ENCODE measurements around the gene CDPF1. TPM values are rescaled to one million over a fixed set of nuclear protein-coding genes. Genes with fewer than 3 reads are reported as not detected.

Gene CDPF1
- total and polyA plus RNA-seq, 2 donors (not counting 3 experiments of a cell fraction or from before 2014, with no cell fraction given): 9.7 to 9.9 TPM

GRCh38 chr22:46234969-46235368 is 15.1 kb downstream of the CDPF1 start:
- DNase-seq (ENCODE audit: low read depth, low spot score) (no peak), FAIRE-seq (no peak)
- no peaks in the 10 kb centered on the region for H3K9me3 ChIP-seq (replicated peaks; ENCODE audit: control insufficient read depth, insufficient read depth, low read length)
- no peaks in the 10 kb centered on the region for H3K27me3 ChIP-seq (ENCODE audit: control insufficient read depth in 2 of 2, insufficient read depth in 2 of 2, low read length in 2 of 2)
- CTCF ChIA-PET: no interaction called here
- POLR2A ChIA-PET: no interaction called here
- intact Hi-C loops (cut with micrococcal nuclease) (no loop called here), dilution Hi-C loops (cut with MboI; ENCODE audit: extremely low pct_ligation_motif_present, low sequenced_read_pairs) (no loop called here)
- no peak overlapping the region for H3K27ac ChIP-seq (ENCODE audit: insufficient read depth, low read depth, low read length)
- no peak overlapping the region for H3K9ac ChIP-seq (replicated peaks; ENCODE audit: extremely low read depth, insufficient read depth, low read length)
- no peaks in the 10 kb centered on the region for H4K20me1 ChIP-seq (replicated peaks; ENCODE audit: control insufficient read depth, extremely low read depth, insufficient read depth, low read length)
- no peak overlapping the region for H3K4me2 ChIP-seq (ENCODE audit: insufficient read depth, low read length)
- BruUV-seq (replicated peaks): no TSS peak
- TF ChIP-seq, protein P1, sequence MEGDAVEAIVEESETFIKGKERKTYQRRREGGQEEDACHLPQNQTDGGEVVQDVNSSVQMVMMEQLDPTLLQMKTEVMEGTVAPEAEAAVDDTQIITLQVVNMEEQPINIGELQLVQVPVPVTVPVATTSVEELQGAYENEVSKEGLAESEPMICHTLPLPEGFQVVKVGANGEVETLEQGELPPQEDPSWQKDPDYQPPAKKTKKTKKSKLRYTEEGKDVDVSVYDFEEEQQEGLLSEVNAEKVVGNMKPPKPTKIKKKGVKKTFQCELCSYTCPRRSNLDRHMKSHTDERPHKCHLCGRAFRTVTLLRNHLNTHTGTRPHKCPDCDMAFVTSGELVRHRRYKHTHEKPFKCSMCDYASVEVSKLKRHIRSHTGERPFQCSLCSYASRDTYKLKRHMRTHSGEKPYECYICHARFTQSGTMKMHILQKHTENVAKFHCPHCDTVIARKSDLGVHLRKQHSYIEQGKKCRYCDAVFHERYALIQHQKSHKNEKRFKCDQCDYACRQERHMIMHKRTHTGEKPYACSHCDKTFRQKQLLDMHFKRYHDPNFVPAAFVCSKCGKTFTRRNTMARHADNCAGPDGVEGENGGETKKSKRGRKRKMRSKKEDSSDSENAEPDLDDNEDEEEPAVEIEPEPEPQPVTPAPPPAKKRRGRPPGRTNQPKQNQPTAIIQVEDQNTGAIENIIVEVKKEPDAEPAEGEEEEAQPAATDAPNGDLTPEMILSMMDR (IDR thresholded peaks at IDR 0.05; ENCODE audit: extremely low read depth in 1 of 2, insufficient read depth in 1 of 2, low read depth in 1 of 2, low read length in 2 of 2): no peak
- no peak for TF ChIP-seq POLR2A (IDR thresholded peaks at IDR 0.05; ENCODE audit: low read depth, low read length)
- TF ChIP-seq POLR2AphosphoS5 (IDR thresholded peaks at IDR 0.05; ENCODE audit: insufficient read depth, low read depth, low read length): no peak
- TF ChIP-seq MAX (IDR thresholded peaks at IDR 0.05; ENCODE audit: insufficient read depth, insufficient read length): no peak
- TF ChIP-seq FOS (IDR thresholded peaks at IDR 0.05; ENCODE audit: borderline replicate concordance, insufficient read depth, low read length): no peak
- no peak for TF ChIP-seq EZH2 (IDR thresholded peaks at IDR 0.05; ENCODE audit: borderline replicate concordance, low read depth, low read length, severe bottlenecking)
- TF ChIP-seq JUN (IDR thresholded peaks at IDR 0.05; ENCODE audit: borderline replicate concordance, insufficient read depth, insufficient read length, low read depth): no peak
- no peak for TF ChIP-seq MYC (IDR thresholded peaks at IDR 0.05; ENCODE audit: low read depth, low read length)
- no peak for TF ChIP-seq GATA2 (IDR thresholded peaks at IDR 0.05; ENCODE audit: insufficient read depth, insufficient read length, low read depth, low read length)
- H3K79me2 ChIP-seq (ENCODE audit: control insufficient read depth, insufficient read depth, low read length): no peaks in the 10 kb centered on the region
- H3K4me3 ChIP-seq (replicated peaks in 1 of 3; ENCODE audit: insufficient read depth in 1 of 3, low read depth in 1 of 3, low read length in 3 of 3): no peak overlapping the region
- H3K4me1 ChIP-seq (ENCODE audit: control insufficient read depth, extremely low read depth, insufficient read depth, low read length): no peaks in the 10 kb centered on the region
- H3K9me1 ChIP-seq (replicated peaks; ENCODE audit: control insufficient read depth, extremely low read depth, insufficient read depth, low read length): no peaks in the 10 kb centered on the region
- no peaks in the 10 kb centered on the region for H3K36me3 ChIP-seq (ENCODE audit: control insufficient read depth in 2 of 2, extremely low read depth in 1 of 2, insufficient read depth in 2 of 2, low read length in 2 of 2)
- no peak overlapping the region for H2AFZ ChIP-seq (ENCODE audit: low read depth, low read length)

Data from endothelial cell of umbilical vein (primary cell).